Astrocyte of the cerebellum (primary cell): ENCODE data around the gene LAIR1.
"Not testable (repeated sequence)": the region's sequence is repeated elsewhere in the genome, so short reads cannot be mapped to it uniquely, and the experiment has no call there.

ENCODE experiments used
- DNase-seq: peaks from one replicate; pipeline ENCODE4 v3.0.0-alpha.2; 2011; ENCODE audit warnings: low read depth
- H3K4me3 ChIP-seq: 2 replicates; pipeline ENCODE4 v1.5.1; 2011; ENCODE audit warnings: mild to moderate bottlenecking, low read depth, low read length, moderate library complexity
- in situ Hi-C: cut with HindIII; loops from 2 replicates; pipeline ENCODE4 v1.10.0; 2017; ENCODE audit warnings: low sequenced_read_pairs
- TF ChIP-seq, protein P1 (sequence below): IDR thresholded peaks from 2 replicates; pipeline ENCODE4 v1.5.1; 2012; ENCODE audit warnings: low read length, low read depth, moderate library complexity, mild to moderate bottlenecking; ENCODE audit errors: missing control alignments

The LAIR1 gene

DNA sequence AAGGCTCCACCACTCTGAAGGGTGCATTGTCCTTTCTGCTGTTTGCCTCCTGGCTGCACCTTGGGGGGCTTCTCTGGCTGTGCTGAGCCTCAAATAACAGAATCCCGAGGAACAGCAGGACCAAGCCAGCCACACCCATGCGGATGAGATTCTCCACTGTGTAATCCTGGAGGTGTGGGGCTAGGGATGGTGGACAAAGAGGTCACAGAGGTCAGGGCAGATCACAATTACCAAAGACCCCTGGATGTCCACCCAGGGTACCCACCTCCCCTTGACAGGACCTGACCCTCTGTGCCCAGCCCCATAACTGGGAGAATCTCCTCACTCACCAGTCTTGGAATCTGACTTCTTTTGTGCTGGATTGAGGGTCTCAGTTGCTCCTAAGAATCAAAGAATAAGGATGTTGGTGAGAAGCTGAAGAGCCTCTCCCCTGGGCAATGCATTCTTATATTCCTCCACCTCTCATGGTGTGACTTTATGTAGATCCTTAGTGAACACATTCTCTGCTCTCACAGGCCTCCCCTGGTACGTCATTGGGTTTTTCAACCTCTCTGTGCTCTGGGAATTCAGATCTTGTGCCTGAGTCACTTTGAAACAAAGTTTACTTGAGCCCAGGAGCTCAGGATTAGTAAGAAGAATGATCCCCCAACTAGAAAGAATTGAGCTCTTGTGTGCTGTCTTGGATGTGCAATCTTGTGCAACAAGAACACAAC, 31.0 kb downstream of the LAIR1 start:
- DNase-seq: no peak
- in situ Hi-C loops: no loop called here
- H3K4me3 ChIP-seq: no peak overlapping the region
- TF ChIP-seq, protein P1, sequence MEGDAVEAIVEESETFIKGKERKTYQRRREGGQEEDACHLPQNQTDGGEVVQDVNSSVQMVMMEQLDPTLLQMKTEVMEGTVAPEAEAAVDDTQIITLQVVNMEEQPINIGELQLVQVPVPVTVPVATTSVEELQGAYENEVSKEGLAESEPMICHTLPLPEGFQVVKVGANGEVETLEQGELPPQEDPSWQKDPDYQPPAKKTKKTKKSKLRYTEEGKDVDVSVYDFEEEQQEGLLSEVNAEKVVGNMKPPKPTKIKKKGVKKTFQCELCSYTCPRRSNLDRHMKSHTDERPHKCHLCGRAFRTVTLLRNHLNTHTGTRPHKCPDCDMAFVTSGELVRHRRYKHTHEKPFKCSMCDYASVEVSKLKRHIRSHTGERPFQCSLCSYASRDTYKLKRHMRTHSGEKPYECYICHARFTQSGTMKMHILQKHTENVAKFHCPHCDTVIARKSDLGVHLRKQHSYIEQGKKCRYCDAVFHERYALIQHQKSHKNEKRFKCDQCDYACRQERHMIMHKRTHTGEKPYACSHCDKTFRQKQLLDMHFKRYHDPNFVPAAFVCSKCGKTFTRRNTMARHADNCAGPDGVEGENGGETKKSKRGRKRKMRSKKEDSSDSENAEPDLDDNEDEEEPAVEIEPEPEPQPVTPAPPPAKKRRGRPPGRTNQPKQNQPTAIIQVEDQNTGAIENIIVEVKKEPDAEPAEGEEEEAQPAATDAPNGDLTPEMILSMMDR: no peak

DNA sequence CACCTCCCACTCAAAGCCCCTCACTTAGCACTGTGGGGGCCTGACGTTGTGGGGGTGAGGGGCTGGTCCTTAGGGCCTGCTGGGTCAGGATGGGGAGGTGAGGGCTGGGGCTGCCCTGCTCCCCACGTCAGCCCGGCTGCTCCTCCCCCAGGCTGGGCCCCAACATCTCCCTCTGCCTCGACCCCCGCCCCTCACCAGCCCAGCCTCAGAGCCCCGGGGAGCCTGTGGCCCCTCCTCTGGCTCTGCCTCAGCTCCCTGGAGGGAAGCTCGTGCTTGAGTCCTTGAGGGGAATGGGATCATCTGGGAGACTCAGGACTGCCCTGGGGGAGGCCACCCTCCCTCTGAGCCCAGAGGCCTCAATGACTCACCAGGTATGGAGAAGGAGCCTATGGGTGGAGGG, 32.6 kb downstream of the LAIR1 start:
- no peak for DNase-seq

DNA sequence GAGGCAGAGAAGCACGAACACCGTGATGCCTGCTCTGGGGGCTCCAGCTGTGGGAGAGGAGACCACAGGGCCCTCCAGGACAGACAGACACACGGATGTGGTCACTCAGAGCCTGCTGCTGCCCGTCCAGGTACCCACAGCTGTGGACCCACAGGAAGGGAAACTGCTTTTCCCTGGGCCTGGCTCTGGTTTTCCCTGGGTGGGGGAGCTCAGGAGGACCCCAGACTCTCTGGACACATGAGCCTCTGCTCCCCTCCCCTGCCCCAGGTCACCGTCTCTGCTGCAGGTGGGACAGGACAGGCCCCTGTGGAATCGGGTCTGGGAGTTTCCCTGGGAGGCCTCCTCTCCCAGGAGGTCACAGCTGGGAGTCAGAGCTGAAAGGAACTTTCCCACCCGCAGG, 33.1 kb downstream of the LAIR1 start:
- TF ChIP-seq, protein P1: no peak
- no peak overlapping the region for H3K4me3 ChIP-seq
- in situ Hi-C loops: no loop called here
- no peak for DNase-seq

More for the DNA sequence above, 32.6 kb downstream of the LAIR1 start:
- TF ChIP-seq, protein P1: no peak
- in situ Hi-C loops: no loop called here
- no peak overlapping the region for H3K4me3 ChIP-seq

DNA sequence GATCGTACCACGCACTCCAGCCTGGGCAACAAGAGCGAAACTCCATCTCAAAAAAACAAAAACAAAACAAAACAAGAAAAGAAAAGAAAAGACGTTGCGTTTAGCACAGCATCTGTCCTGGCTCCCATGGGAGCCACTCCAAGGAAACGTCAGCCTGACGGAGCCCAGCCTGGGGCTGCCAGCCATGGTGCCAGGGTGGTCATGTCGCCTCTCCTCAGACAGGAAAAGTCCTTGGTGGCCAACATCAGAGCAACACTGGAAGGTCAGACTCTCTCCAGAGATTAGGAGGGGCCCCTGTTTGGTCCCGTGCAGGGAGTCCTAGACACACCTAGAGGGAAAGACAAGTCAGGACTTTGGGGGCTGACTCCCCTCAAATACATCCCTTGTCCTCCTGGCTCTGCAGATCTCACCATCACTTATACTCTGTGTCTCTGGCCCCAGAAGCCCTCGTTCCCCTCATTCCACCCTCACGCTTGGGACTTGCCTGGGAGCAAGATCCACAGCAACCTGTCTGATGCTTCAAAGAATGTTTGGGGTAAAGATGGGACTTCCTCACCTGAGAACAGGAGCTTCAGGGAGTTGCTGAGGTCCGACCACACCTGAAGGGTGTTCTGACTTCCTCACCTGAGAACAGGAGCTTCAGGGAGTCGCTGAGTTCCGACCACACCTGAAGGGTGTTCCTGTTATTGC, 35.1 kb downstream of the LAIR1 start:
- in situ Hi-C loops: no loop called here
- H3K4me3 ChIP-seq: no peak overlapping the region
- no peak for DNase-seq
- TF ChIP-seq, protein P1: no peak

GRCh38 chr19:54328781-54329180, 36.0 kb downstream of the LAIR1 start:
- H3K4me3 ChIP-seq, DNase-seq, in situ Hi-C loops: not testable (repeated sequence)

DNA sequence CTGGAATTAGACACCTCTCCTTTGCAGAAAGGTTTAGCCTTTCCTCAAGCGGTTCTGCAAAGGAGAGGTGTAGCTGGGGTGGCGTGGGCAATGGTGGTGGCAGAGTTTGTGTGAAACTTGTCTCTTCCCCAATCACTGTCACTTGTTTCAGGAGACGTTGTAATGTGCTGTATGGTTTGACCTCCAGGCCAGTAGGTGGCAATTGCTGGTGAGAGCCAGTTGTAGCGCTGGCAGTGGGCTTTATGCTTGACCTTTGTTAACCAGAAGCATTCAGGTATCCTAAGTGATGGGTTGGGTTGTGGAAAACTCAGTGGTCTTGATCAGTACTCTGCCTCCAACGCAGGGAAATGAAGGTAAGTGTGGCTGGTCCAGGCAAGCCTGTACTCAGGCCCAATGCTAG, 39.1 kb downstream of the LAIR1 start:
- no peak for DNase-seq
- TF ChIP-seq, protein P1: no peak
- in situ Hi-C loops: no loop called here
- no peak overlapping the region for H3K4me3 ChIP-seq

DNA sequence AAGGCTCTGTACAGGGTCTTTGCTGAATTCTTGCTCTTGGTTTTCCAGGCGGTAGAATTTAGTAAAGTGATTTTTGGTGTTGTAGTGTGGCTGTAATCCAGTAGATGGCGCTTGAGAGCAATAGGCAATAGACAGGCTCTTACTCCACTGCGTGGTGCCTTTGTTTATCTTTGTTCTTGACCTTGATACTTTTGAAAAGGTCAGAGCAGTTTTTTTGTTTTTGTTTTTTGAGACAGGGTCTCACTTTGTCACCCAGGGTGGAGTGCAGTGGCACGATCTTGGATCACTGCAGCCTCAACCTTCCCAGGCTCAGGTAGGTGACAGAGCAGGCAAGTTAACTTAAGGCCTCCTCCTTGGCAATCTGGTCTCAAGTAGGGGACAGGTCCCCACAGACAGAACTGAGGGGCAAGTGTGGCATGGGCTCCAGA, 39.5 kb downstream of the LAIR1 start:
- TF ChIP-seq, protein P1: peak; percentile 76
- H3K4me3 ChIP-seq: no peak overlapping the region
- DNase-seq: no peak
- in situ Hi-C loops: no loop called here
